Measurements from ENCODE around the gene PPM1J. TPM values are rescaled to one million over a fixed set of nuclear protein-coding genes. Genes with fewer than 3 reads are reported as not detected.

The PPM1J gene
- total and polyA plus RNA-seq, 9 of the 15 experiments (the other 6 are each of a cell fraction or from before 2014, with no cell fraction given), result 0.25 to 10.5 (median 4.2) TPM

DNA sequence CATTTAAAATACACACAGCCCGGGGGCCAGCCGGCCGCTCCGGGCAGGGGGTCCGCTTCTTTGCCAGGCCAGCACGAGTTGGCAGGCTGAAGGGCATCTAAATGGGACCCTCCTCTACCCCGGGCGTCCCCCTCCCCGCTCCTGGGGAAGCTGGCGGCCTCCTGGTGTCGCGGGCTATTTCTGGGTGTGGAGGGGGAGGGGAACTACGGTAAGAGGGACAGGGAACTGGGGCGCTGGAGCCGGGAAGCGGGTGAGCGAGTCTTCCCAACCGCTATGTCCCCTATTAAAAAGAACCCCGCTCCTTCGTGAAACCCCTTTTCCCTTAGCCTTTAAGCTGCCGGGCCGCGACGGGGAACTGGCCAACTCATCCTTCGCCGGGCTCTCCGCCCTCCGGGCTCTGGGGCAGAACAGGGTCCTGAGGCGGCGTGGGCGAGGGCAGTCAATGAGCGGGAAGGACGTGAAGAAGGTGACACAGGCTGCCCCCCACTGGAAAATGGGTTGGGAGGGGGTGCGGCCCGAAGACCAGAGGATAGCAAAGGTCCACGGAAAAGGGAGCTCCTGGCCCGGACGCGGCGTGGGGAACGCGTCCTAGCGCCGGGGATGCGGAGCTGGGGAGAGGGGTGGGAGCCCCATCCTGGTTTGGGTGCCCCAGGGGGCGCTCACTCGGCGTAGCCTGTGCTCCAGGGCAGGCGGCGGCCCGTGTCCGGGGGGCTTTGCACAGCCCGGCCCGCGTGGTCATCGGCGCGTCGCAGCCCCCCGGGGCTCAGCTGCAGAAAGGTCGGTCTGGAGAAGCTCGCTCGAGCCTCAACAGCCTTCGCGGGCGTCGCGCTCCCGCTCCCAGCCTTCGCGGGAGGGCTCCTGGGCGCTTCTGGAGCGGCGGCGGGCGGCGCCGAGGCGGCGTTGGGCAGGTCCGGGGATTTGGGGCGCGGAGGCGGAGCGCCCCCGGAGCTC, 544 bp downstream of the PPM1J start (continued):
- TF ChIP-seq, protein P1, sequence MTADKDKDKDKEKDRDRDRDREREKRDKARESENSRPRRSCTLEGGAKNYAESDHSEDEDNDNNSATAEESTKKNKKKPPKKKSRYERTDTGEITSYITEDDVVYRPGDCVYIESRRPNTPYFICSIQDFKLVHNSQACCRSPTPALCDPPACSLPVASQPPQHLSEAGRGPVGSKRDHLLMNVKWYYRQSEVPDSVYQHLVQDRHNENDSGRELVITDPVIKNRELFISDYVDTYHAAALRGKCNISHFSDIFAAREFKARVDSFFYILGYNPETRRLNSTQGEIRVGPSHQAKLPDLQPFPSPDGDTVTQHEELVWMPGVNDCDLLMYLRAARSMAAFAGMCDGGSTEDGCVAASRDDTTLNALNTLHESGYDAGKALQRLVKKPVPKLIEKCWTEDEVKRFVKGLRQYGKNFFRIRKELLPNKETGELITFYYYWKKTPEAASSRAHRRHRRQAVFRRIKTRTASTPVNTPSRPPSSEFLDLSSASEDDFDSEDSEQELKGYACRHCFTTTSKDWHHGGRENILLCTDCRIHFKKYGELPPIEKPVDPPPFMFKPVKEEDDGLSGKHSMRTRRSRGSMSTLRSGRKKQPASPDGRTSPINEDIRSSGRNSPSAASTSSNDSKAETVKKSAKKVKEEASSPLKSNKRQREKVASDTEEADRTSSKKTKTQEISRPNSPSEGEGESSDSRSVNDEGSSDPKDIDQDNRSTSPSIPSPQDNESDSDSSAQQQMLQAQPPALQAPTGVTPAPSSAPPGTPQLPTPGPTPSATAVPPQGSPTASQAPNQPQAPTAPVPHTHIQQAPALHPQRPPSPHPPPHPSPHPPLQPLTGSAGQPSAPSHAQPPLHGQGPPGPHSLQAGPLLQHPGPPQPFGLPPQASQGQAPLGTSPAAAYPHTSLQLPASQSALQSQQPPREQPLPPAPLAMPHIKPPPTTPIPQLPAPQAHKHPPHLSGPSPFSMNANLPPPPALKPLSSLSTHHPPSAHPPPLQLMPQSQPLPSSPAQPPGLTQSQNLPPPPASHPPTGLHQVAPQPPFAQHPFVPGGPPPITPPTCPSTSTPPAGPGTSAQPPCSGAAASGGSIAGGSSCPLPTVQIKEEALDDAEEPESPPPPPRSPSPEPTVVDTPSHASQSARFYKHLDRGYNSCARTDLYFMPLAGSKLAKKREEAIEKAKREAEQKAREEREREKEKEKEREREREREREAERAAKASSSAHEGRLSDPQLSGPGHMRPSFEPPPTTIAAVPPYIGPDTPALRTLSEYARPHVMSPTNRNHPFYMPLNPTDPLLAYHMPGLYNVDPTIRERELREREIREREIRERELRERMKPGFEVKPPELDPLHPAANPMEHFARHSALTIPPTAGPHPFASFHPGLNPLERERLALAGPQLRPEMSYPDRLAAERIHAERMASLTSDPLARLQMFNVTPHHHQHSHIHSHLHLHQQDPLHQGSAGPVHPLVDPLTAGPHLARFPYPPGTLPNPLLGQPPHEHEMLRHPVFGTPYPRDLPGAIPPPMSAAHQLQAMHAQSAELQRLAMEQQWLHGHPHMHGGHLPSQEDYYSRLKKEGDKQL (CRISPR knock-in tag; IDR thresholded peaks at IDR 0.05; ENCODE audit: borderline replicate concordance), result no peak
- TF ChIP-seq HDAC2 (IDR thresholded peaks at IDR 0.05) (no peak), POLR2AphosphoS2 (IDR thresholded peaks at IDR 0.05; ENCODE audit: low read length) (no peak), POLR2B (IDR thresholded peaks at IDR 0.05; ENCODE audit: low read depth, partially characterized antibody) (no peak), HDAC8 (tag; IDR thresholded peaks at IDR 0.05) (no peak), NFE2 (IDR thresholded peaks at IDR 0.05; ENCODE audit: low read depth) (no peak), ZNF324 (CRISPR knock-in tag; IDR thresholded peaks at IDR 0.05) (no peak), ZNF707 (CRISPR knock-in tag; conservative IDR thresholded peaks at IDR 0.05) (no peak), FOXK1 (CRISPR knock-in tag; IDR thresholded peaks at IDR 0.05; ENCODE audit: borderline replicate concordance) (no peak), CSDE1 (IDR thresholded peaks at IDR 0.05) (no peak), SRSF1 (IDR thresholded peaks at IDR 0.05; ENCODE audit: low read depth, low read length) (no peak), CBFA2T3 (IDR thresholded peaks at IDR 0.05) (no peak), ZNF143 (CRISPR knock-in tag; IDR thresholded peaks at IDR 0.05) (no peak; the same call in 1 of the 2 replicates)
- TF ChIP-seq, protein P2, sequence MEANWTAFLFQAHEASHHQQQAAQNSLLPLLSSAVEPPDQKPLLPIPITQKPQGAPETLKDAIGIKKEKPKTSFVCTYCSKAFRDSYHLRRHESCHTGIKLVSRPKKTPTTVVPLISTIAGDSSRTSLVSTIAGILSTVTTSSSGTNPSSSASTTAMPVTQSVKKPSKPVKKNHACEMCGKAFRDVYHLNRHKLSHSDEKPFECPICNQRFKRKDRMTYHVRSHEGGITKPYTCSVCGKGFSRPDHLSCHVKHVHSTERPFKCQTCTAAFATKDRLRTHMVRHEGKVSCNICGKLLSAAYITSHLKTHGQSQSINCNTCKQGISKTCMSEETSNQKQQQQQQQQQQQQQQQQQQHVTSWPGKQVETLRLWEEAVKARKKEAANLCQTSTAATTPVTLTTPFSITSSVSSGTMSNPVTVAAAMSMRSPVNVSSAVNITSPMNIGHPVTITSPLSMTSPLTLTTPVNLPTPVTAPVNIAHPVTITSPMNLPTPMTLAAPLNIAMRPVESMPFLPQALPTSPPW (CRISPR knock-in tag; IDR thresholded peaks at IDR 0.05), result no peak; the same call in 1 of the 2 replicates
- TF ChIP-seq, protein P3, sequence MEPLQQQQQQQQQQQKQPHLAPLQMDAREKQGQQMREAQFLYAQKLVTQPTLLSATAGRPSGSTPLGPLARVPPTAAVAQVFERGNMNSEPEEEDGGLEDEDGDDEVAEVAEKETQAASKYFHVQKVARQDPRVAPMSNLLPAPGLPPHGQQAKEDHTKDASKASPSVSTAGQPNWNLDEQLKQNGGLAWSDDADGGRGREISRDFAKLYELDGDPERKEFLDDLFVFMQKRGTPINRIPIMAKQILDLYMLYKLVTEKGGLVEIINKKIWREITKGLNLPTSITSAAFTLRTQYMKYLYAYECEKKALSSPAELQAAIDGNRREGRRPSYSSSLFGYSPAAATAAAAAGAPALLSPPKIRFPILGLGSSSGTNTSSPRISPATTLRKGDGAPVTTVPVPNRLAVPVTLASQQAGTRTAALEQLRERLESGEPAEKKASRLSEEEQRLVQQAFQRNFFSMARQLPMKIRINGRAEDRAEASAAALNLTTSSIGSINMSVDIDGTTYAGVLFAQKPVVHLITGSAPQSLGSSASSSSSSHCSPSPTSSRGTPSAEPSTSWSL (CRISPR knock-in tag; IDR thresholded peaks at IDR 0.05; ENCODE audit: borderline replicate concordance), result no peak
- TF ChIP-seq, protein P4, sequence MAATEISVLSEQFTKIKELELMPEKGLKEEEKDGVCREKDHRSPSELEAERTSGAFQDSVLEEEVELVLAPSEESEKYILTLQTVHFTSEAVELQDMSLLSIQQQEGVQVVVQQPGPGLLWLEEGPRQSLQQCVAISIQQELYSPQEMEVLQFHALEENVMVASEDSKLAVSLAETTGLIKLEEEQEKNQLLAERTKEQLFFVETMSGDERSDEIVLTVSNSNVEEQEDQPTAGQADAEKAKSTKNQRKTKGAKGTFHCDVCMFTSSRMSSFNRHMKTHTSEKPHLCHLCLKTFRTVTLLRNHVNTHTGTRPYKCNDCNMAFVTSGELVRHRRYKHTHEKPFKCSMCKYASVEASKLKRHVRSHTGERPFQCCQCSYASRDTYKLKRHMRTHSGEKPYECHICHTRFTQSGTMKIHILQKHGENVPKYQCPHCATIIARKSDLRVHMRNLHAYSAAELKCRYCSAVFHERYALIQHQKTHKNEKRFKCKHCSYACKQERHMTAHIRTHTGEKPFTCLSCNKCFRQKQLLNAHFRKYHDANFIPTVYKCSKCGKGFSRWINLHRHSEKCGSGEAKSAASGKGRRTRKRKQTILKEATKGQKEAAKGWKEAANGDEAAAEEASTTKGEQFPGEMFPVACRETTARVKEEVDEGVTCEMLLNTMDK (IDR thresholded peaks at IDR 0.05; ENCODE audit: borderline replicate concordance, insufficient read depth, low read depth, low read length, poor library complexity, severe bottlenecking), result peak; percentile 58
